GM12891 (cell line): ENCODE data around the gene RABIF.

ENCODE experiments used
- POLR2A ChIP-seq: IDR thresholded peaks from 2 replicates; pipeline ENCODE4 v1.6.1; 2011; ENCODE audit warnings: low read depth, low read length, control low read depth
- POLR2AphosphoS5 ChIP-seq: IDR thresholded peaks from 2 replicates; pipeline ENCODE4 v1.6.1; 2011; ENCODE audit warnings: low read depth, low read length, control low read depth

GRCh38 chr1:202934755-202935154 is 45.8 kb upstream of the RABIF start:
- TF ChIP-seq POLR2AphosphoS5 (no peak), POLR2A (no peak)
